HG03457 (cell line): ENCODE results near the gene UNC93B1.
"Not testable (repeated sequence)": the region's sequence is repeated elsewhere in the genome, so short reads cannot be mapped to it uniquely, and the experiment has no call there.

Experiments
- ATAC-seq: cut with Tn5 transposase; IDR thresholded peaks from one replicate; pipeline ENCODE4 v1.9.1; 2021; ENCODE audit warnings: moderate number of reproducible peaks; ENCODE audit not compliant: unreplicated experiment

UNC93B1 gene

DNA sequence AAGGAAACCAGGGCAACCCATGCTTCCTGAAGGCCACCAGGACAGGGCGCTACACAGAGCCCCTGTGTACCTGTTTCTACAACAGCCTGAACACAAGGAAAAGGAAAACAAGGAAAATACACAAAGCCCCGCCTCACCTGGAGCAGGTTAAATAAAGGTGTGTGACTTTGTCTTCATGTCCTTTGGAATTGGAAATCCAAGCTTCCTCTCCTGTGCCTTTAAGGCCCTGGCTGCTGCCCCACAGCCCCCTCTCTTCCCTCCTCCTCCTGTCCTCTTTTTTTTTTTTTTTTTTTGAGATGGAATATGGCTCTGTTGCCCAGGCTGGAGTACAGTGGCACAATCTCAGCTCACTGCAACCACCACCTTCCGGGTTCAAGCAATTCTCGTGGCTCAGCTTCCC lies 57.5 kb downstream of the UNC93B1 start:
- ATAC-seq: not testable (repeated sequence)

DNA sequence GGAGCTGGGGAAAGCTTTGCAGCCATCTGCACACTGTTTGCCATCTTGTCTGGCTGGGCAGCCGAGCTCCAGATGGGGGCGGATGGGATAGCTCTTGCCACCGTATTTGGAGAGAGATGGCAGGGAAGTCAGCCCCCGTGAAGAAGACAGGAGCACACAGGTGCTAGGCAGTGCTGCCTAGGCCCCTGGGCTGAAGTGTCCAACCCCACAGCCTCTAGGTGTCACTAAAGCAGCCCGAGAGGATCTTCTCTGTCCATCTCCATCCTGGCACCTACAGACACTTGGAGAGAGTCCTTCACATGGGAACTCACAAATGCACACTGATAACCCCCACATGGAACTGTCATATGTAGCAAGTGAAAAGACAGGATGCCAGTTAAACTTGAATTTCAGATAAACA lies 60.5 kb downstream of the UNC93B1 start:
- ATAC-seq: not testable (repeated sequence)
